ENCODE measurements around the gene XIRP2. TPM values are rescaled to one million over a fixed set of nuclear protein-coding genes. Genes with fewer than 3 reads are reported as not detected.
"Not testable (repeated sequence)": the region's sequence is repeated elsewhere in the genome, so short reads cannot be mapped to it uniquely, and the experiment has no call there.

Gene XIRP2
- total and polyA plus RNA-seq, 2 of the 13 experiments (the other 11 are each of a cell fraction or from before 2014, with no cell fraction given), result 0.04 to 0.05 TPM

- 7% methylated on average over 3 of the region's 3 CpGs for whole genome bisulfite sequencing (ENCODE audit: low lambda C conversion rate)
- intact Hi-C loops (cut with micrococcal nuclease; ENCODE audit: unreplicated experiment), result not testable (repeated sequence)
- H3K4me2 ChIP-seq (ENCODE audit: low read depth, low read length), result peak overlapping the region; percentile 49
Observed at GRCh38 chr2:167098931-167099330, 210.7 kb downstream of the XIRP2 start.

GRCh38 chr2:167100506-167100905 lies 212.2 kb downstream of the XIRP2 start:
- H3K9me3 ChIP-seq (ENCODE audit: low read length), result peaks cover 25% of the 10 kb centered on the region; the same call in 1 of the 2 replicates
- intact Hi-C loops (cut with micrococcal nuclease; ENCODE audit: unreplicated experiment) (no loop called here), in situ Hi-C loops (cut with HindIII; ENCODE audit: extremely low pct_ligation_motif_present, low pct_unique_long_range_greater_than_20kb) (no loop called here)
- WGBS (ENCODE audit: low lambda C conversion rate), result 71% methylated on average over 2 of the region's 2 CpGs
- no peak overlapping the region for H3K9ac ChIP-seq (ENCODE audit: insufficient read depth, low read depth, low read length)
- H3K27me3 ChIP-seq (ENCODE audit: control insufficient read depth in 1 of 2, insufficient read depth in 2 of 2, low read length in 2 of 2), result no peaks in the 10 kb centered on the region
- H2AFZ ChIP-seq (ENCODE audit: low read length), result no peak overlapping the region
- peaks cover 49% of the 10 kb centered on the region for H3K4me1 ChIP-seq (ENCODE audit: insufficient read depth, low read length)
- DNase-seq (ENCODE audit: low spot score) (no peak), FAIRE-seq (no peak), ATAC-seq (no peak)
- H3K79me2 ChIP-seq (ENCODE audit: insufficient read depth, low read length), result no peaks in the 10 kb centered on the region
- POLR2A ChIA-PET, result no interaction called here
- H3K27ac ChIP-seq (ENCODE audit: extremely low read length, insufficient read depth, low read length), result no peak overlapping the region
- H3K36me3 ChIP-seq (replicated peaks in 1 of 2; ENCODE audit: control insufficient read depth in 1 of 2, insufficient read depth in 2 of 2, low read length in 2 of 2), result no peaks in the 10 kb centered on the region
- BruUV-seq (replicated peaks), result no TSS peak
- H4K20me1 ChIP-seq (ENCODE audit: insufficient read depth, low read length), result no peaks in the 10 kb centered on the region
- H3K4me3 ChIP-seq (replicated peaks in 1 of 3; ENCODE audit: insufficient read depth in 1 of 3, low read depth in 2 of 3, low read length in 3 of 3), result no peak overlapping the region
- no peak overlapping the region for H3K4me2 ChIP-seq (ENCODE audit: low read depth, low read length)
- CTCF ChIA-PET (ENCODE audit: low intra/inter-chr PET ratio, low total read pairs), result no interaction called here
- TF ChIP-seq SNAPC5 (CRISPR knock-in tag; IDR thresholded peaks at IDR 0.05; ENCODE audit: borderline replicate concordance) (no peak), ZNF644 (CRISPR knock-in tag; IDR thresholded peaks at IDR 0.05; ENCODE audit: low read depth) (no peak), ZFP82 (CRISPR knock-in tag; IDR thresholded peaks at IDR 0.05; ENCODE audit: borderline replicate concordance) (no peak), RNF219 (CRISPR knock-in tag; IDR thresholded peaks at IDR 0.05) (no peak), THYN1 (CRISPR knock-in tag; IDR thresholded peaks at IDR 0.05; ENCODE audit: borderline replicate concordance, low read depth) (no peak), GMEB2 (CRISPR knock-in tag; IDR thresholded peaks at IDR 0.05; ENCODE audit: low read depth) (no peak), ZNF530 (CRISPR knock-in tag; IDR thresholded peaks at IDR 0.05; ENCODE audit: low read depth) (no peak), ZKSCAN5 (CRISPR knock-in tag; IDR thresholded peaks at IDR 0.05) (no peak), PAX8 (CRISPR knock-in tag; IDR thresholded peaks at IDR 0.05; ENCODE audit: borderline replicate concordance) (no peak), RFX5 (IDR thresholded peaks at IDR 0.05; ENCODE audit: low read depth, low read length) (no peak), ZNF260 (CRISPR knock-in tag; IDR thresholded peaks at IDR 0.05; ENCODE audit: borderline replicate concordance, low read depth) (no peak)

More at GRCh38 chr2:167098931-167099330, 210.7 kb downstream of the XIRP2 start:
- Histone ChIP-seq H2AFZ (ENCODE audit: low read length) (peak overlapping the region; percentile 32), H3K9me3 (ENCODE audit: low read length) (peaks cover 16% of the 10 kb centered on the region; the same call in 1 of the 2 replicates), H3K4me1 (ENCODE audit: insufficient read depth, low read length) (peaks cover 40% of the 10 kb centered on the region), H3K4me3 (replicated peaks in 1 of 3; ENCODE audit: insufficient read depth in 1 of 3, low read depth in 2 of 3, low read length in 3 of 3) (peak overlapping the region in 1 of 3 experiments; percentile 6; a peak in 1 of 6 replicates)
- TF ChIP-seq ZNF17 (CRISPR knock-in tag; IDR thresholded peaks at IDR 0.05) (peak; percentile 95; the same call in 1 of the 2 replicates), FOXA3 (CRISPR knock-in tag; IDR thresholded peaks at IDR 0.05) (0 out of 2 replicates have a peak, but pooled peaks have one; percentile 22), ZNF644 (CRISPR knock-in tag; IDR thresholded peaks at IDR 0.05; ENCODE audit: low read depth) (0 out of 2 replicates have a peak, but pooled peaks have one; percentile 35)
- POLR2A ChIA-PET; CTCF ChIA-PET (ENCODE audit: low intra/inter-chr PET ratio, low total read pairs); H3K27me3 ChIP-seq (ENCODE audit: control insufficient read depth in 1 of 2, insufficient read depth in 2 of 2, low read length in 2 of 2); BruUV-seq (replicated peaks); FAIRE-seq; H3K9ac ChIP-seq (ENCODE audit: insufficient read depth, low read depth, low read length); H3K79me2 ChIP-seq (ENCODE audit: insufficient read depth, low read length); in situ Hi-C loops (cut with HindIII; ENCODE audit: extremely low pct_ligation_motif_present, low pct_unique_long_range_greater_than_20kb); ATAC-seq; H4K20me1 ChIP-seq (ENCODE audit: insufficient read depth, low read length); H3K27ac ChIP-seq (ENCODE audit: extremely low read length, insufficient read depth, low read length); DNase-seq (ENCODE audit: low spot score); H3K36me3 ChIP-seq (replicated peaks in 1 of 2; ENCODE audit: control insufficient read depth in 1 of 2, insufficient read depth in 2 of 2, low read length in 2 of 2): not testable (repeated sequence)
